Measurements from ENCODE around the gene PRKCA.

PRKCA gene

DNA sequence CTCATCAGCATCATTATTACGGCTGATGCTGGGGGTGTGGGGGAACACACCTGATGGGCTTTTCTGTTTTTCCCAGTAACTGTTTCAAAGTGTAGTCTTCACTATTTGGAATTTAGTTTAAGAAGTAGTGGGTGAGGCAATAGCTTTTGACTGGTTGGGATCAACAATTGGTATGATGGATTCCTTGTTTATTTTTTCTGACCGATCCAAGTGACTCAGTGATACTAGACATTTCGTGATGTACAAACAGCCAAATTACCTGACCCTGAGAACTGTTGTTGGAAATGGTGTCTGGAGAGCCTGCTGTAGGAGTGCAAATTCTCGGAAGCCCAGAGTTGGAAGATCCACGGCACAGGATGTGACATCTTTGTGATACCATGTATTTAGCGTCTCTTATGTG is 204.2 kb downstream of the PRKCA start:
- TF ChIP-seq, protein P1, sequence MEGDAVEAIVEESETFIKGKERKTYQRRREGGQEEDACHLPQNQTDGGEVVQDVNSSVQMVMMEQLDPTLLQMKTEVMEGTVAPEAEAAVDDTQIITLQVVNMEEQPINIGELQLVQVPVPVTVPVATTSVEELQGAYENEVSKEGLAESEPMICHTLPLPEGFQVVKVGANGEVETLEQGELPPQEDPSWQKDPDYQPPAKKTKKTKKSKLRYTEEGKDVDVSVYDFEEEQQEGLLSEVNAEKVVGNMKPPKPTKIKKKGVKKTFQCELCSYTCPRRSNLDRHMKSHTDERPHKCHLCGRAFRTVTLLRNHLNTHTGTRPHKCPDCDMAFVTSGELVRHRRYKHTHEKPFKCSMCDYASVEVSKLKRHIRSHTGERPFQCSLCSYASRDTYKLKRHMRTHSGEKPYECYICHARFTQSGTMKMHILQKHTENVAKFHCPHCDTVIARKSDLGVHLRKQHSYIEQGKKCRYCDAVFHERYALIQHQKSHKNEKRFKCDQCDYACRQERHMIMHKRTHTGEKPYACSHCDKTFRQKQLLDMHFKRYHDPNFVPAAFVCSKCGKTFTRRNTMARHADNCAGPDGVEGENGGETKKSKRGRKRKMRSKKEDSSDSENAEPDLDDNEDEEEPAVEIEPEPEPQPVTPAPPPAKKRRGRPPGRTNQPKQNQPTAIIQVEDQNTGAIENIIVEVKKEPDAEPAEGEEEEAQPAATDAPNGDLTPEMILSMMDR (conservative IDR thresholded peaks at IDR 0.05; ENCODE audit: control insufficient read depth, insufficient read depth, low read depth, low read length), result no peak
- no peak overlapping the region for H3K4me3 ChIP-seq (ENCODE audit: control insufficient read depth, low read depth, low read length)
- peak; percentile 67 for DNase-seq (ENCODE audit: low read depth)

DNA sequence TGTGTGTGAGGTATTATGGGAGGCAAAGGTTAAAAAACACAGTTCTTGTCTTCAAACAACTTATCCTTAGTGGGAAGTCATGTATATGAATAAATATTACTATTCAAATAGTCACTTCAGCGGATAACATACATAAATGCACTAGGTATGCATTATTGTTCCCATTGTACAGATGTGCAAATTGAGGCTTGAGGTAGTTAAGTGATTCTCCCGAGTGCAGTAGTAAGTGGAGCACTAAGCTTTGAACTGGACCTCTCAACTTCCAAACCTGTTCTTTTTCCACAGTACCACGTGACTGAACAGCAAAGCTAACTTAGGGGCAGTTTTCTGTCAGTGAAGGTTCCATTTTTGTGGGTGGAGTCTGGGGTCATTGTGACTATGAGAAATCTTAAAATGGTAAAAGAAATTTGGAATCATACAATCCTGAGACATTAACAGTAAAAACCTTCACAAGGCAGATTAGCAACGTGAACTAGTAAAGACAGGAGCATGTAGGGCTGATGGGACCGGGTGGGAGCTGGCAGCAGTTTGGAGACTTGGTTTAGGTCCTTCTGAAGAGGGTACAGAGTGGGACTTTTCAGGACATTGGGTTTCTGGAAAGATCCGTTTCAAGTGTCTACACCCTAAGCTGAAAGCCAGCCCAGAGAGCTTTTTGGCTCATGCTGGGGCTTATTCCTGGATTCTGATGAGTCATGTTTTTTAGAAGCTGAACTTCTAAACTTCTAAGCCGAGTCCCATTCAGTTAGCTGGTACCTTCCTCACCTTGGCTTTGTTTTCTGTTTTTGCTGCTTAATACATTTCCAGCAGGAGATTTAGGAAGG is 204.9 kb downstream of the PRKCA start:
- TF ChIP-seq, protein P1 (conservative IDR thresholded peaks at IDR 0.05; ENCODE audit: control insufficient read depth, insufficient read depth, low read depth, low read length), result no peak
- no peak overlapping the region for H3K4me3 ChIP-seq (ENCODE audit: control insufficient read depth, low read depth, low read length)
- DNase-seq (ENCODE audit: low read depth), result peak; percentile 84

DNA sequence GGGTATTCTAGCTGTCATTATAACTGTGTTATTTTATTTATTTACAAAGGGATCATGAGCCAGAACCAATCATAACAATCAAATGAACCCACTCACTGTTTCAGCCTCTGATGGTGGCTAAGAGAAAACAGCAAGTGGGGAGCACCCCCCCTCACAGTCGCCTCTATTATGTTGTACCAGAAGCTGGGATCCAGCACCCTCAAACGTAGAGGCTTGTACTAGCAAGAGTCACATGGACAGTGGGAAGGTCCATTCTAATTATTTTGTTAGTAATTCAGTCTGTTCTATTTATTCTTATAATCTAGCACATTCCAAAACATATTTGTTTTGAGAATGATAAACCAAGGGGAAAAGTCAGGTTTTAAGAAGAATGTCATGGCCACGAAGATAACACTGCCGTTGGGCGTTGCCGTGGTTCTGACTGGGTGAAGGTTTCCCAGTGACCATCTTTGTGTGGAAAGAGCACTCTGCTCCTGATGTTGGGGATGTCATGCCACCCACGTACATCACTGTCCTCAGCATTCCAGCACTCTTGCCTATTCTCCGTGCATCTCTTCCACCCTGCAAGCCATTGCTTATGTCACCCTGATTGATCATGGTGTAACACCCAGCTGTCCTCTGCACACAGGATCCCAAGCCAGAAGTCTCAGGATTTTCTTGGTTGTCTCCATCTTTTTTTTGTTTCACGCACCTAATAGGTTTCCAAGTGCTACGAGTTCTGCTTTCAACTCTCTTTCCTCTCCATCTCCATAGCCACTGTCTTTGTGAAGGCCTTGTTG is 205.8 kb downstream of the PRKCA start:
- H3K4me3 ChIP-seq (ENCODE audit: control insufficient read depth, low read depth, low read length), result no peak overlapping the region
- no peak for DNase-seq (ENCODE audit: low read depth)
- TF ChIP-seq, protein P1 (conservative IDR thresholded peaks at IDR 0.05; ENCODE audit: control insufficient read depth, insufficient read depth, low read depth, low read length), result no peak

DNA sequence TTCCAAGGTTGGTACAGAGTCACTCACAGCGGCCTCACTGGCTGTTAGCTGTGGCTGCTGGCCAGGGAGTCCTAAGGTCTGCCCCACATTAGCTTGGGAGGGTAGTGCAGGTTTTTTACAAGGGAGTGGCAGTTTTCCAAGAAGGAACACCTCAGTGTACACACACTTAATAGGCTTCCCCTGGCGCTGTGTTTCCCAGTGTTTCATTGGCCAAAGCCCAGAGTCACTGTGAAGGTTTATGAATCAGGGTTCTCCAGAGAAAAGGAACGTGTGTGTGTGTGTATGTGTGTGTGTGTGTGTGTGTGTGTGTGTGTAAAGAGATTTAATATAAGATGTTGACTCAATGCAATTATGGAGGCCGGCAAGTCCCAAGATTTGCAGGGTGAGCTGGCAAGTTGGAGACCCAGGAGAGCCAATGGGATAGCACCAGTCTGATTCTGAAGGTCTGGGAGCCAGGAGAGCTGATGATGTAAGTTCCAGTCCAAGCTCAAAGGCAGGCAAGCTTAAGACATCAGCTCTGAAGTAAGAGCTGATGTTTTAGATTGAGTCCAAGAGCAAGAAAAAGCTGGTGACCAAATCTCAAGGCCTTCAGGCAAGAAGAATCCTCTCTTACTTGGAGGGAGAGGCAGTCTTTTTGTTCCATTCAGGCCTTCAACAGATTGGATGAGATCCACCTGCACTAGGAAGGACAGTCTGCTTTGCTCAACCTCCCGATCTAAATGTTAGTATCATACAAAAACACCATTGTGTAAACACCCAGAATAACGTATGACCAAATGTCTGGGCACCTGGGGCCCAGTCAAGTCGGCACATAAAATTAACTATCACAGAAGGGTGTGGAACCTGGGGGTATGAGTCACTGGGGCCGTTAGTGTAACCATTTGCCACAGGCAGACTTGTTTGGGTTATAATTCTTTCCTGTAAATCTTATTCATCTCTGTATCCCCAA is 206.8 kb downstream of the PRKCA start:
- no peak overlapping the region for H3K4me3 ChIP-seq (ENCODE audit: control insufficient read depth, low read depth, low read length)
- TF ChIP-seq, protein P1 (conservative IDR thresholded peaks at IDR 0.05; ENCODE audit: control insufficient read depth, insufficient read depth, low read depth, low read length), result no peak
- DNase-seq (ENCODE audit: low read depth), result peak; percentile 93

DNA sequence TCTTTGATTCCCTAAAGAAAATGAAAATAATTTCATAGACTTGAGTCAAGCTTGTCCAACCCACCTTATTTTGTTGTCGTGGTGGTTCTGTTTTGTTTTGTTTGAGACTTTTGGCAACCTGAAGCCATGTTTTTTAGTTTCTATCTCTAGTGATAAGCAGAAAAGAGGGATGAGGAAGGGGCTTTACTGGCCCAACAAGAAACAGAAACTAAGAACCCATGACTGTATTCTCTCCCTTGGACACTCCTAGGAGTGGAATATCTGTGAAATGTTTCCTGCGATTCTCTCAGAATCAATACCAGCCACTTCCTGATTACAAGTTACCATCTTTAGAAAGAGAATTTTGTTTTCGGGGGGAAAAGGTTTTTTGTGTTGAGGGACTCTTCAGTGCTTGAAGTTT is 207.5 kb downstream of the PRKCA start:
- TF ChIP-seq, protein P1 (conservative IDR thresholded peaks at IDR 0.05; ENCODE audit: control insufficient read depth, insufficient read depth, low read depth, low read length), result no peak
- no peak overlapping the region for H3K4me3 ChIP-seq (ENCODE audit: control insufficient read depth, low read depth, low read length)
- no peak for DNase-seq (ENCODE audit: low read depth)

DNA sequence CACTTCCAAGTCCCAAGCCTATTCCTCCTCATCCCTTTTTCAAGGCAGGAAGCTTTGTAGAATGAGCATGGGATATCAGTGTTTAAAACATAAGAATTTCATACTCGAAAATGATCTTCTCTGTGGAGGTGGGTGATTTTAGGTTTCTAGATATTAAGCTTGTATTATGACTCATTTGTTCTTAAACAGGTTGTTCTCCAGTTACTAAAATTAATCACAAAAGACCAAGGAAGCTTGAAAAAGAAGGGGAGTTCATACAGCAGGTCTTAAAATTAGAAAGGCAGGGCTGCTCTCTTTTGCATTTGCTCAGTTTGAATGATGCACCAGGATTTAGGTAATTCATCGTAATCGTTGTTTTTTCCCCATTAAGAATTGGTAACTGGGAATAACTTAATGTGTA is 208.7 kb downstream of the PRKCA start:
- no peak for DNase-seq (ENCODE audit: low read depth)
- TF ChIP-seq, protein P1 (conservative IDR thresholded peaks at IDR 0.05; ENCODE audit: control insufficient read depth, insufficient read depth, low read depth, low read length), result no peak
- H3K4me3 ChIP-seq (ENCODE audit: control insufficient read depth, low read depth, low read length), result no peak overlapping the region
